GM21447 (cell line): ENCODE measurements around the gene IQCF5.
"Not testable (repeated sequence)": the region's sequence is repeated elsewhere in the genome, so short reads cannot be mapped to it uniquely, and the experiment has no call there.

ENCODE experiments used
- ATAC-seq: cut with Tn5 transposase; IDR thresholded peaks from one replicate; pipeline ENCODE4 v1.9.1; 2021; ENCODE audit not compliant: unreplicated experiment

IQCF5 gene

DNA sequence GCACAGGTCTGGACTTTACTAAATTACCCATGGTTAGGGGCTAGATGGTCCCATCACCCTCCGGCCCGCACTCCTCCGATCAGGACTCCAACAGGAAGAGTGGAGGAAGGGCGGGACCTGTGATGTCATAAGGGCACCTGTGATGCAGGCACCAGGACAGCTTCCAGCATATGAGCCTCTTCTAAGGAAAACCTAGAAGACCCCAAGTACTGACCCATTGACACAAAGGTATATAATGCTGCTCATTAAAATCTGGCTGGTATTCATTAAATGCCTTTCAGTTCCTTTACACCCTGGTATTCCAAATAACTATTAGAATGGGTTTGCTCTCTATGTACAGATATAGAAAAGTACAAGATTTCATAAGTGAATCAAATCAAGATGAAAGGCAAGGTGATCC lies at the start of gene IQCF5:
Gene IQCF5 (minus strand): TSS at position 101 of the 400 bp plus-strand sequence. CDS start 70 bp downstream, at position 31.
- no peak for ATAC-seq

DNA sequence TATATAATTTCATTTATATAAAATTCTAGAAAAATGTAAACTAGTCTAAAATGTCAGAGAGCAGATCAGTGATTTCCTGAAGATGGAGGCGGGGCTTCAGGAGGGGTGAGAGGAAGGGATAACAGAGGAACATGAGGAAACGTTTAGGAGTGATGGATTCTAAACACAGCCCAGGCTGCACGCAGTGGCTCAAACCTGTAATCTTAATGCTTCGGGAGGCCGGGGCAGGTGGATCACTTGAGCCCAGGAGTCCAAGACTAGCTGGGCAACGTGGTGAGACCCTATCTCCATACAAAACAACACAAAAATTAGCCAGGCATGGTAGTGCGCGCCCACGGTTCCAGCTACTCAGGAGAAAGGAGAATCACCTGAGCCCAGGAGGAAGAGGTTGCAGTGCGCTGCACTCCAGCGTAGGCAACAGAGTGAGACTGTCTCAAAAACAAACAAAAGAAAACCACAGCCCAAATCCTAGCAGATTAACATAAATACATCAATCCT lies 45.7 kb upstream of the IQCF5 start:
- no peak for ATAC-seq

DNA sequence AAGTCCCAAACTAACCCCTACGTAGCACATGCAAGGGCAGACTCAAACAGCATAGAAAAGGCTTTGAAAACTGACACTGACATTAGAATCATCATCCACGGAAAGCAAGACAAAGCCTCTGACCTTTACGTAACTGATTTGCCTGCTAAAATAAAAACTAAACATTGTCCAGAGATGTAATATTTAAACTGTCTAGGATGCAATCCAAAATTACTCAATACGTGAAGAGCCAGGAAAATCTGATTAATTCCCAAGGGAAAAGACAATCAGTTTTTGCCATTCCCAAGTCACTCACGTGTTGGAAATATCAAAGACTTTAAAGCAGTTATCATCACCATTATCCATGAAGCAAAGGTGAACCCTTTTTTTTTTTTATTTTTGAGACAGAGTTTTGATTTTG lies 41.0 kb upstream of the IQCF5 start:
- ATAC-seq, result no peak

DNA sequence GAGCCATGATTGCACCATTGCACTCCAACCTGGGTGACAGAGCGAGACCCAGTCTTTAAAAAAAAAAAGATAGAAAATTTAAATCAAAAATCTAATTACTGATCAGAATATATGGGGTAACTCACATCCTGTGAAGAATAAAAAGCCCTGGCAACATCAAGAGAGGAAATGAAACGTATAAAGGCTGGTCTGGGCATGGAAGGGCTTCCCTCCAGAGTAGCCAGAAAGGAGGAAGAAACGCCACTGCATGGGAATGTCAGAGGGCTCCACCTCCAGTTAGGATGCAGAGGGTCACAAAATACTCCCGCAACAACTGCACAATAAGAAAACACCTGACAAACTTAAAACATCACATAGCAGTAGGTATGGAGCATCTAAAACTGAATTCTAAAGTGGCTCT lies 32.6 kb upstream of the IQCF5 start:
- no peak for ATAC-seq

DNA sequence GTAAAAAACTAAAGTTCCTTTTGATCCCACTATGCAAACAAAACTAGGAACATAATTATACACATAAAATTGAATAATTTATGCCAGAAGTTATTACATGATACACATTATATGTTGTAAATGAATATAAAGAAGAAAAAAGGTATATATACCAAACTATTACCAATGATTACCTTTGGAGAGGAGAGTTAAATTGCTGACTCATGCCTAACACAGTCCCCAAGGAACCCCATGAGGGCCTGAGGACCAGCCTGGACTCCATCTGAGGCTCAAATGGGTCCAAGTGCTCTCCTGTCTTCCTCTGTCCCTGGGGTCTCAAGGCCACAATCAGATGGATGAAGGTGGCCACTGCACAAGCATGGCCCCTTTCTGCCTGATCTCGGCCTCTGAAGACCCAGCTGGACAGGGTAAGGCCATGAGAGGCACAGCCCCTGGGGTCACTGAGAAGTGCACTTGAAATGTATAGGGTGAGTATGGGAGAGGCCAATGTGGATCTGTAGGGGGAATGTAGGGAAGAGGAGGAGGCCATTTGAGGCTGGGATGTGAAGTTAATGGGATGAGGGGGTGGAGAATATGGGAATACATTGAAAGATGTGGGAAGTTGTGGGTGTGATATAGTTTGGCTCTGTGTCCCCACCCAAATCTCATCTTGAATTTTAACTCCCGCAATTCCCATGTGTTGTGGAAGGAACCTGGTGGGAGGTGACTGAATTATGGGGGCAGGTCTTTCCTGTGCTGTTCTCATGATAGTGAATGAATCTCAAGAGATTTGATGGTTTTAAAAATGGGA lies 28.8 kb upstream of the IQCF5 start:
- ATAC-seq, result no peak

DNA sequence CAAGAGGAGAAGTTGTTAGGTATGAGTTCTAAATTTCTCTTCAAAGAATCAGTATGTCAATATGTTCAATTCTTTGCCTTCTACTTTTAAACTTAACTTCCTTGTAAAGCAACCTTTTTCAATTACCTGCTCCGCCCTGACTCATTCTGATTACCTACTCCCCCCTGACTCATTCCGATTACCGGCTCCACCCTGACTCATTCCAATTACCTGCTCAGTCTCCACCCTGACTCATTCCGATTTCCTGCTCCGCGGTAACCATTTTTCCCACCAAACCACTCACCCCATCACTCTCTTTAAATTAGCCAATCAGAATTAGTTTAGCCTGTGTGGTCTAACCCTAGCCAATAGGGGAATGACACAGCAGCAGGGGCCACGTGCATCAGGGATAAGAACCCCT lies 27.0 kb upstream of the IQCF5 start:
- ATAC-seq, result not testable (repeated sequence)

DNA sequence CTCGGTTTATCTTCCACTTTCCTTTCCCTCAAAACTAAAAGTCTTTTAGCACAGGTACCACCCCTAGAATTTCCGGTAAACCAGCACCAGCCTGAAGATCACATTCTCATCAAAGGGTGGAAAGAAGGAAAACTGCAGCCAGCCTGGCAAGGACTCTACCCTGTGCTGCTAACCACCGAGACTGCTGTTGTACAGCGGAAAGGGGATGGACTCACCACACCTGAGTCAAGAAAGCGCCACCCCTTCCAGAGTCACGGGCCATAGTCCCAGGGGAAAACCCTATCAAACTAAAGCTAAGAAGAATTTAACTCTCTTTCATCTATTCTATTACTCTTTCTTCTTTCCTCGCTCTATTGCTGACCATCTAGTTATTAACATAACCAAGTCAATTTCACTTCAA lies 24.6 kb upstream of the IQCF5 start:
- ATAC-seq, result not testable (repeated sequence)

DNA sequence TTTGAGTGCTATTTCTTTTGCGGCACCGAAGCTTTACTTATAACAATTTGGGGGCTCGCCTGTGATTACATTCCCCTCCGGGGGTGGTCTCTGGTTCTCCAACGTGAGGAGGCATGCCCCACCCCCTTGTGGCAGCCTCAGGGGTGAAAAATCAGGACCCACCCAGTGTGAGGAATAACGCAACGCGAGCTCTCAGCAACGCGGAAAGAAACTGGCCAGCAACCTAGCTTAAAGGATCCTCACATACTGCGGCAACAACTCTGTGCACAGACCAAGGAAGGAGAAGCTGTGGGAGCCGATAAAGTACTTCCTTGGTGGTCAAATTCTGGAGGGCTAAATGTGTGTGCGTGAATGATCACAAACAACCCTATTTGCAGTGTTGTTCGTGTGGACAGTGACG lies 22.0 kb upstream of the IQCF5 start:
- ATAC-seq, result no peak

DNA sequence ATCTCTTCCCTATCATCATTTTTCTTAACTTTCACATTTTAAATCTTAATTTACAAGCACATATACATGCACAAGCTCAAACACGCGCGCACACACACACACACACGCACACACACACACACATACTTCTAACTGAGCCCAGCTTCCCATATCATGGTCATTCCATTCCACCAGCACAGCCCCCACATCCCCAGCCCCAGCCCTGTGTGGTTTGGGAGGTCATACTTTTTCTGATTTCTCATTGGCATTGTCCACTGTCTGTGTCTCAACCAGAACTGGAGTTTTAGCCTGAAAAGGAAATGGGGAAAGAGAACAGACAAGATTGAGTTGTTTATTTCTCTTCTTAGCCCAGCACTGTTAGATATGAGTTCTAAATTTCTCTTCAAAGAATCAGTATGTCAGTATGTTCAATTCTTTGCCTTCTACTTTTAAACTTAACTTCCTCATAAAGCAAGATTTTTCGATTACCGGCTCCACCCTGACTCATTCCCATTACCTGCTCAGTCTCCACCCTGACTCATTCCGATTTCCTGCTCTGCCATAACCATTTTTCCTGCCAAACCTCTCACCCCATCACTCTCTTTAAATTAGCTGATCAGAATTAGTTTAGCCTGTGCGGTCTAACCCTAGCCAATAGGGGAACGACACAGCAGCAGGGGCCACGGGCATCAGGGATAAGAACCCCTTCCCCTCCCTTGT lies 21.4 kb upstream of the IQCF5 start:
- no peak for ATAC-seq

DNA sequence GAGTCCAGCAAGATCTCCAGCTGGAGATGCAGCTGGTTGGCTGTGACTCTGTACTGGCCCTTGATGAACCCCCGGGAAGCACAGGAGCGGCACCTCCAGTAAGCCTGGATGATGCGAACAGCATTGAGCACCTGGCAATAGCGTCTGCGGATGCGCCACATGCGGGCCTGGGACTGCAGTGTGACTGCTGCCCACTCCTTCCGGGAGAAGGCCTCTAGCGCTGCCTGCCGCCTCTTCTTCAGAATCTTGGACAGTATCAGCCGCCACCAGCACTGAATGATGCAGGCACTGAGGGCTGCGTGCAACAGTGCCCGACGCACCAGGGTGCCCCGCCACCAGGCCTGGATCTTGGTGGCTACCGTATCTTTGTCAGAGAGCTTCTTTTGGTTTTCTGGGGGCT lies 19.5 kb upstream of the IQCF5 start:
- no peak for ATAC-seq

DNA sequence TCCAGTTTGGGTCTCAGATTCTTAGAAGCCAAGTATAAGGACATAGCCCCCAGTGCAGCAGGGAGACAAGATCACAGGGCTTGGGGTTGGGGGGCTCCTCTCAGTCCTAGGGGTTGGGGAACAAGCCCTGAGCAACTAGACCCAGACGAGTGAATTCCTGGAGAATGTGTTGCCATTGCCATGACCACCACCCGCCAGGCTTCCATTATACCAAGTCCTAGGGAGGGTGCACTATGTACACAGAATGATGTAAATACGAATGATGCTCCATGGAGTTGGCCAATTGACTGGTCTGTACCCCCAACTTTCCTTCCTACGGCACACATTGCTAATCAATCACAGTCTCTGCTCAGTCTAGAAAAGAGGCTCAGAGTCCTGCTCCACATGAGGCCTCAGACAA lies 19.0 kb upstream of the IQCF5 start:
- no peak for ATAC-seq

DNA sequence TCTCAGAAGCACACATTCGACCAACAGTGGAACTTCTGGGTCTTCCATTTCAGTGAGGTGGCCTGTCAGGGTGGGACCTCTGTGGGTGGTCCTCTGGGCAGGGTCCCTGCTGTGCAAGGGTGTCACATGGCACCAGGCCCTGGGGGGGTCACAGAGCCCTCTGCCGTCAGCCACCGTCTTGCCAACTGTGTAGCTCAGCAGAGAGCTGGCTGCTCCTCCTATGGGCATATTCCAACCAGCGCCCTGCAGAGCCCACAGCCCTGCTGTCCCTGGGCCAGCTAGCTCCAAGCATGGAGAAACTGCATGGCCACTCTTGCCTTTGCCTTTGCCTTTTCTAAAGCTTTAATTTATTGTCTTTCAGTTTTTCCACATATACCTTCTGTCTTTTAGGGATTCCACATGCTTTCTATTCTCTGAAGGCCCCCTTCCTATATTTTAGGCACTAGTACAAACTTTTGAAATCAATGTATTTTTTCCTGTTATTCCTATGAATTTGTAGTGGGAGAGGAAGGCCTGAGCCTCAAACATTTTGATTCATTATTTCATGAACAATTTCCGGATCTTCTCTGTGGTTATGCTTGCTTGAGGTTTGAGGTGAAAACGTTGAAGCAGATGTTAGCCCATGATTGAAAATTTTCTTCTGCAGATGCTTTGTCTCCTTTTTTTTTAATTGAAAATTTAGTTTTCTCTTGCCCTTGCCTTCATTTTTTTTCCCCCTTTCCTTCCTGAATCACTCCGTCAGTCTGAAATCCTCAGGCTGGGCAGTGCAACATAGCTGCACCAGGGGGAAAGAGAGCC lies 16.0 kb upstream of the IQCF5 start:
- no peak for ATAC-seq

DNA sequence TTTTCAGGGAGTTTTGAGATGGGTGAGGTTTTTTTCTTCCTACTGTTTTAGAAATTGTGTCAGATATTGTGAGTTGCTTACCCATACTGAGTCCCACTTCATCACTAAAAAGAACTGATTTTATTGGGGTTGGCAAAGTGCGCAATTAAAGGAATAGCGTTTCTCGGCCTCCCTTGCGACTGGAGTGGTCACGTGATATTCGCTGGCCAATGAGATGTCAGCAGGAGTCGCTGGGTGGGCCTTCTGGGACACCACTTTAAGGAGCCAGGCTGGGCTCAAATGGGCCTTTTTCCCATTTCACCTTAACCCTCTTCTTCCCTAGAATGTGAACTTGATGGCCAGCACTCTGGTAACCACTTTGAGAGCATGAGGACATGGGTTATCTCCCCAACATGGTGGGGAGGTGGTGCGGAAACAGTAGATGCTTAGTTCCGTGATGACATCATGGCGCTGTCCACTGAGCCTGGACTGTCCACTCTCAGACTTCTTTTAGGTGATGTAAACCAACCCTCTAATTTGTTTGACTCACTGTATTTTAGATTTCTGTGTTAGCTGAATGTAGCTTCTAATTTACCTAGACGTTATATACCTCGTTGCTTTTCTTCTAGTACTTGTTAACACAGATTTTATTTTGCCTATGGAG lies 13.2 kb upstream of the IQCF5 start:
- no peak for ATAC-seq

DNA sequence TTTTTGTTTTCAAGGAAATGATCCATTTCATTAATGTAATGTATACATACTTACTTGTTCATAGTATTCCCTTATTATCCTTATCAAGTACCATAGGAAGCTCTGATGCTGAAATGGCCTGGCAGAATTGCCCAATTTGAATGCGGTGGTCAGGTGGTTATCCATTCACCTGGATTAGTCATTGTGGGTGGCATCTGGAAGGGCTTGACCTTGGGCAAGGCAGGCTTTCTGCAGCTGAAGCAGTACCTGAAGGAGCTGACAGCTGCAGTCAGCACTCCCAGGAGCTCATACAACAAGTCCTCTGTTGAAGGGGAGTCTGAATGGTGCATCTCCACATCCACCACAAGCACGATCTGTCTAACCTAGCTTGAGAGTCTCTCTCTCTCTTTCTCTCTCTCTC lies 12.2 kb upstream of the IQCF5 start:
- ATAC-seq, result no peak

DNA sequence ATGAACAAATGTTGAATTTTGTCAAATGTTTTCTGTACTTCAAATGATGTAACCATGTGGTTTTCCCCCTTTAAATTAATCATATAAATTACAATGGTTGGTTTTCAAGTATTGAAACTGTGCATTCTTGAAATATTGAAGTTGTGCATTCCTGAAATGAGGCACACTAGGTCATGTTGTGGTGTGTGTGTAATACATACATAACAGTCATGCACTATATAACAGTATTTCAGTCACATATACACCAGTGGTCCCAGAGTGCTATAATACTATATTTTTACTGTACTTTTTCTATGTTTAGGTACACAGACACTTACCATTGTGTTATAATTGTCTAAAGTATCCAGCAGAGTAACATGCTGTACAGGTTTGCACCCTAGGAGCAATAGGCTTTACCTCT lies 11.0 kb upstream of the IQCF5 start:
- no peak for ATAC-seq

DNA sequence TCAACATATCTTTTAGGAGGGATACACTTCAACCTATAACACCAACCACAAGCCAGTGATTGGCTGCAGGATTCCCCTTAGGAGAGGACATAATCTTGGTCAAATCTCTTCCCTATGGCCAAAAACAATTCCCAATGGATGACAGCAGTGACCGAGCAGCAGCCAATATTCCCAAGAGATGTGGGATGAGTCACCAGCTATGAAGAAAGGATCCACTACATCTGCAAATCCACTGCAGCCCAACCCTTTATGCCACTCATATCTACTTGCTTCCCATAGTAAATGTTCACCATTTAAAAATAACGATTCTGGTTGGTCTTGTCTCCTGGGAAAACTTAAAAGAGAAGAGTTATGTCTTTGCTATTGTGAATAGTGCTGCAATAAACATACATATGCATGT lies 4.5 kb upstream of the IQCF5 start:
- no peak for ATAC-seq

DNA sequence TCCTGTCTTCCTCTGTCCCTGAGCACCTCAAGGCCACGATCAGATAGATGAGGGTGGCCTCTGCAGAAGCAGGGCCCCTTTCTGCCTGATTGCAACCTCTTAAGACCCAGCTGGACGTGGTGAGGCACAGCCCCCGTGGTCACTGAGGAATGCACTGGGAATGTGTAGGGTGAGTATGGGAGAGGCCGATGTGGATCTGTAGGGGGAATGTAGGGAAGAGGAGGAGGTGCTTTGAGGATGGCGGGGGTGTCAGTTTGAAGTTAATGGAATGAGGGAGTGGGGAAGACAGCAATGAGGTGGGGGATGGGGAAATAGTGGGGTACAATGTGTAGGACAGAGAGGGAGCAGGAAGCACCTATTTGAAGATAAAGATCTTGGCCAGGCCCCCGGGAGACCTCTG lies 785 bp upstream of the IQCF5 start:
- ATAC-seq, result no peak

DNA sequence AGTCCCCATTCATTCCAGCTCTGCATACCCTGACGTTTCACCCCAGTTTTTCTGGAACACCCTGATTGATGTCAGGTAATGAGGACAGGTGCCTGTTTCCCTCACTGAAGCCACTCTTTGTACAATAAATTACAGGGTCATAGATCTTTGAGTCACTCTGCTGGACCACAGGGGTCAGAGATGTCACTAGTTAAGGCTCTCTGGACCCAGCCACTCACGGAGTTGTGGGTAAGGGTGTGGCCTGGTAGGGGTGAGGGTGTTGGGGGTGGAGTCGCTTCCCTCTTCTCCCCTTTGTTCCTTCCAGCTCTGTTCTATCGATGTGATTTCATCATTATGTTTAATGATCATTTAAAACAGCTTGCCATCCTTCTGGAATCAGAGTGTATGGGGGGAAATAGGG lies 512 bp downstream of the IQCF5 start:
- no peak for ATAC-seq

DNA sequence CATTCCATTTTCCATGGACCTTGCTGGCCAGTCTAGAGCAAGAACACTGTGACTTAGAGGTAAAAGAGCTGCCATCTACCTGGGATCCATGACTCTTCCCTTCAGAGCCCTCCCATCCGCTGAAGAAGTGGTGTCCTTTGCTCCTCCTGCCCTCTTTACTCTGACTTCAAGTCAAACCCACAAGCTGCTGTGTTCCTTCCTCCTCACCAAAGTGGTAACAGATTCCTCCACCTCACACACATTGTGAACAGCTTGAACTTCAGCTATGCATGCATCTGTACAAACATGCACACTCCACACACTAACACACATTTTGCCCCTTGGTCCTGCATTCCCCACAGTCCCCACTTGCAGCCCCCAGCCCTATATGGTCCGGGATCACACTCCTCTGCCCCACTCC lies 990 bp downstream of the IQCF5 start:
- ATAC-seq, result no peak

DNA sequence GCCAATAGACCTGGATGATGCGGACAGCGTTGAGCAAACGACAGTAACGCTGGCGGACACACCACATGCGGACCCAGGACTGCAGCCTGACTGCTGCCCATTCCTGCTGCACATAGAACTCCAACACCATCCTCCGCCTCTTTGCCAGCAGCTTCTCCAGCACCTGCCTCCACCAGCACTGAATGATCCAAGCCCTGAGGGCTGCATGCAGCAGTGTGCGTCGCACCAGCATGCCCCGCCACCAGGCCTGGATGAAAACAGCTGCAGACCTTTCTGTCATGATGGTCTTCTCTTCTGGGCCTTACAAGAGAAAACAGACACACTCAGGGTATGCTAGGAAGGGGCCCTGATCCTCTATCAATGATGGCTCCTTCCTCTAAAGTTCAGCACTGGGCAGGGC lies 1.5 kb downstream of the IQCF5 start:
- no peak for ATAC-seq

DNA sequence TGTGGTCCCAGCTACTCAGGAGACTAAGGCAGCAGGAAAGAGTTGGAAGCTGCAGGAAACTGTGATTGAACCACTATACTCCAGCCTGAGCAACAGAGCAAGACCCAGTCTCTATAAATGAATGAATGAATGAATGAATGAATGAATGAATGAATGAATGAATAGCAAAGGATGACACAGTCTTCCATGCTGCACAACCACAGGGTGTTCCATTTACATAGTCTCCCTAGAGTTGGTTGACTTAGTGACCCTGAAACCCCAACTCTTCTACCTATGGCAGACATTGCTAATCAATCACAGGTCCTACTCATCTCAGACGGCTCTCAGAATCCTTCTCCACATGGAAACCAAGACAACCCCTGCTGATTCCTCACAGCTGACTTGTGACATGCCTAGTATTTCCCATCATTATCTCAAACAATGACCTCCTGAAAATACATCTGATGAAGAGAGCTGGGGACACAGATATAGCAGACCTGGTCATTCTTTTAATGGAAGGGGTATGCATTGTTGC lies 2.1 kb downstream of the IQCF5 start:
- ATAC-seq, result no peak
